Right kidney (tissue), 1 donor: ENCODE data around the gene CACNA1G.

Experiments used
- DNase-seq: peaks from one replicate; pipeline ENCODE4 v3.0.0-alpha.2; 2016

The CACNA1G gene

DNA sequence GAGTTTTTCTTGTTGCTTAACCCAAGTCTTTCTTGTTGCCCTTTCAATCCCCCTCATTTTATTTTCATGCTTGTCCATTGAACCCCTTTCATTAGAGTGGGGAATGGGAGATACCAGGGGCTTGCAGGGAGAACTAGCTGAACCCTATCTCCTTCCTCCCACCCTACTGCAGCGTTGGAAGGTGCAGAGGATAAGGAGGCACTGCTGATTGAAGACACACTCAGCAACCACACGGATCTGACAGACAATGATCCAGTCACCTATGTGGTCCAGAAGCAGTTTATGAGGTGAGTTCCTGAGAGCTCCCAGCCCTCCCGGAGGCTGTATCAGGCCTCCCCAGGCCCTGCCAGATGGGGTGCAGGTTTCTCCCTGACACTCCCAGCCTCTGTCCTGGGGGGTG lies 114.7 kb downstream of the CACNA1G start:
- no peak for DNase-seq

- no peak for DNase-seq
Observed at GRCh38 chr17:50675627-50676026, 115.1 kb downstream of the CACNA1G start.

DNA sequence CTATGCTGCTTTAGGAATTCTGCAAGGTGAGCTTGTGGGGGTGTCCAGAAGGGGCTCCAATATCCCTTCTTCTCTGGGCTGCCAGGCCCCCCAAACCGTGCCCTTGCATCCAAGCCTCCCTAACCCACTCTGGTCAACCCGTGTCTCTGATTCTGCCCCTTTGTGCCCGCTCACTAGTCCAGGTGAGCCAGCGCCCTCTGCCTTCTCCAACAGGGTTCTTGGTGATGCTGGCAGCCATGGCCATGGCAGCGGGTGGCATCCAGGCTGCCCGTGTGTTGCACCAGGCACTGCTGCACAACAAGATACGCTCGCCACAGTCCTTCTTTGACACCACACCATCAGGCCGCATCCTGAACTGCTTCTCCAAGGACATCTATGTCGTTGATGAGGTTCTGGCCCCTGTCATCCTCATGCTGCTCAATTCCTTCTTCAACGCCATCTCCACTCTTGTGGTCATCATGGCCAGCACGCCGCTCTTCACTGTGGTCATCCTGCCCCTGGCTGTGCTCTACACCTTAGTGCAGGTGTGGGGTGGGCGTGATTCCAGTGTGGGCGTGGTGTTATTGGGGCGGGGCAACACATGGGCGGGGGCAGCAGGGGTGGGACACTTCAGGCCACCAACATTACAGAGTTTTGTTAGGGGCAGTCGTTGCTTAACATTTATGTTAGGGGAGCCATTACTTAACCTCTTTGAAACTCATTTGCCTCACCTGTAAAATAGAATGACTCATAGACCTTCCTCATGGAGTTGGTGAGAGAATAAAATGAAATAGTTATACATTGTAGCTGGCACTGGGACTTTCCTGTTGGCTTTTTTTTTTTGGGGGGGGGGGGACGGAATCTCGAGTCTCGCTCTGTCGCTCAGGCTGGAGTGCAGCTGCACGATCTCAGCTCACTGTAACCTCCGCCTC lies 115.8 kb downstream of the CACNA1G start:
- DNase-seq = no peak
